DOHH2 (cell line): ENCODE measurements around the gene SMIM44.

ENCODE experiments used
- H3F3A ChIP-seq: fragments of 200-600 bp; sonication (generic), shearing (Covaris generic); 2 replicates; pipeline ENCODE4 v1.6.0; 2016; ENCODE audit warnings: antibody characterized with exemption, mild to moderate bottlenecking; ENCODE audit not compliant: control insufficient read depth, insufficient read depth
- H3K27ac ChIP-seq: fragments of 200-600 bp; sonication (generic); 2 replicates; pipeline ENCODE4 v1.5.1; 2014; ENCODE audit warnings: low read depth, mild to moderate bottlenecking, low read length, moderate library complexity
- H3K27me3 ChIP-seq: fragments of 200-600 bp; sonication (generic); 2 replicates; pipeline ENCODE4 v1.6.1; 2014; ENCODE audit warnings: mild to moderate bottlenecking, low read length, mixed read lengths; ENCODE audit not compliant: control insufficient read depth
- H3K36me3 ChIP-seq: fragments of 200-600 bp; sonication (generic); 2 replicates; pipeline ENCODE4 v1.6.1; 2014; ENCODE audit warnings: mild to moderate bottlenecking, low read length, moderate library complexity, mixed read lengths; ENCODE audit not compliant: control insufficient read depth
- H3K4me1 ChIP-seq: fragments of 200-600 bp; sonication (generic); 2 replicates; pipeline ENCODE4 v1.6.1; 2014; ENCODE audit warnings: mild to moderate bottlenecking, low read length, mixed read lengths; ENCODE audit not compliant: control insufficient read depth
- H3K4me2 ChIP-seq: fragments of 200-600 bp; sonication (generic); 2 replicates; pipeline ENCODE4 v1.6.0; 2014; ENCODE audit warnings: mild to moderate bottlenecking, low read length, moderate library complexity
- H3K4me3 ChIP-seq: fragments of 200-600 bp; sonication (generic); 2 replicates; pipeline ENCODE4 v1.5.1; 2014; ENCODE audit warnings: mild to moderate bottlenecking, low read length, mixed read lengths
- H3K79me2 ChIP-seq: fragments of 200-600 bp; sonication (generic); 2 replicates; pipeline ENCODE4 v1.6.1; 2014; ENCODE audit warnings: mild to moderate bottlenecking, low read length, mixed read lengths; ENCODE audit not compliant: control insufficient read depth
- H3K9me2 ChIP-seq: fragments of 200-600 bp; sonication (generic); replicated peaks from 2 replicates; pipeline ENCODE4 v1.6.1; 2014; ENCODE audit warnings: mild to moderate bottlenecking, low read length, mixed read lengths; ENCODE audit not compliant: control insufficient read depth
- H3K9me3 ChIP-seq: fragments of 200-600 bp; sonication (generic); 2 replicates; pipeline ENCODE4 v1.6.1; 2014; ENCODE audit warnings: antibody characterized with exemption, low read length, mixed read lengths; ENCODE audit not compliant: control insufficient read depth, insufficient read depth
- H4K20me1 ChIP-seq: fragments of 200-600 bp; sonication (generic); 2 replicates; pipeline ENCODE4 v1.6.0; 2014; ENCODE audit warnings: low read depth, mild to moderate bottlenecking, antibody characterized with exemption, low read length, moderate library complexity; ENCODE audit not compliant: control insufficient read depth, insufficient read depth
- CTCF ChIP-seq: fragments of 200-600 bp; sonication (generic); IDR thresholded peaks from one replicate; pipeline ENCODE4 v1.5.1; 2014; ENCODE audit warnings: antibody characterized with exemption, mild to moderate bottlenecking, low read depth, low read length; ENCODE audit not compliant: poor library complexity, severe bottlenecking
- EZH2phosphoT487 ChIP-seq: fragments of 200-600 bp; sonication (generic); IDR thresholded peaks from 2 replicates; pipeline ENCODE4 v1.6.1; 2017; ENCODE audit warnings: borderline replicate concordance, mild to moderate bottlenecking, antibody characterized with exemption, low read length, moderate library complexity, mixed read lengths

The SMIM44 gene

GRCh38 chr19:3500429-3501101, 17.3 kb upstream of the SMIM44 start, which contains the start of gene DOHH:
Gene DOHH, minus strand, starts transcription at chr19:3500674. Its CDS starts 3,860 bp downstream, at chr19:3496814.
- peaks cover 25% of the 10 kb centered on the region for H3K4me1 ChIP-seq
- no peaks in the 10 kb centered on the region for H4K20me1 ChIP-seq
- H3K4me3 ChIP-seq = peak within 1 kb of the TSS; percentile 81
- no peaks in the 10 kb centered on the region for H3K9me2 ChIP-seq
- TF ChIP-seq CTCF (no peak), EZH2phosphoT487 (no peak)
- H3K36me3 ChIP-seq = peaks cover 14% of the 10 kb centered on the region
- peak within 1 kb of the TSS; percentile 65 for H3K27ac ChIP-seq
- no peaks in the 10 kb centered on the region for H3K27me3 ChIP-seq
- no peaks in the 10 kb centered on the region for H3K9me3 ChIP-seq
- H3K79me2 ChIP-seq = peaks cover 37% of the 10 kb centered on the region
- peak within 1 kb of the TSS; percentile 86 for H3K4me2 ChIP-seq
- no peaks in the 10 kb centered on the region; the same call in 1 of the 2 replicates for H3F3A ChIP-seq

- no peaks in the 10 kb centered on the region; the same call in 1 of the 2 replicates for H3F3A ChIP-seq
- peaks cover 37% of the 10 kb centered on the region for H3K79me2 ChIP-seq
- H4K20me1 ChIP-seq = no peaks in the 10 kb centered on the region
- peak overlapping the region; percentile 65 for H3K27ac ChIP-seq
- peaks cover 18% of the 10 kb centered on the region for H3K4me1 ChIP-seq
- peaks cover 14% of the 10 kb centered on the region for H3K36me3 ChIP-seq
- no peaks in the 10 kb centered on the region for H3K9me3 ChIP-seq
- H3K4me3 ChIP-seq = peak overlapping the region; percentile 81
- no peaks in the 10 kb centered on the region for H3K9me2 ChIP-seq
- H3K27me3 ChIP-seq = no peaks in the 10 kb centered on the region
- H3K4me2 ChIP-seq = peak overlapping the region; percentile 86
- TF ChIP-seq EZH2phosphoT487 = no peak
- TF ChIP-seq CTCF = no peak
These were observed 16.6 kb upstream of the SMIM44 start for GRCh38 chr19:3499738-3500428.

DNA sequence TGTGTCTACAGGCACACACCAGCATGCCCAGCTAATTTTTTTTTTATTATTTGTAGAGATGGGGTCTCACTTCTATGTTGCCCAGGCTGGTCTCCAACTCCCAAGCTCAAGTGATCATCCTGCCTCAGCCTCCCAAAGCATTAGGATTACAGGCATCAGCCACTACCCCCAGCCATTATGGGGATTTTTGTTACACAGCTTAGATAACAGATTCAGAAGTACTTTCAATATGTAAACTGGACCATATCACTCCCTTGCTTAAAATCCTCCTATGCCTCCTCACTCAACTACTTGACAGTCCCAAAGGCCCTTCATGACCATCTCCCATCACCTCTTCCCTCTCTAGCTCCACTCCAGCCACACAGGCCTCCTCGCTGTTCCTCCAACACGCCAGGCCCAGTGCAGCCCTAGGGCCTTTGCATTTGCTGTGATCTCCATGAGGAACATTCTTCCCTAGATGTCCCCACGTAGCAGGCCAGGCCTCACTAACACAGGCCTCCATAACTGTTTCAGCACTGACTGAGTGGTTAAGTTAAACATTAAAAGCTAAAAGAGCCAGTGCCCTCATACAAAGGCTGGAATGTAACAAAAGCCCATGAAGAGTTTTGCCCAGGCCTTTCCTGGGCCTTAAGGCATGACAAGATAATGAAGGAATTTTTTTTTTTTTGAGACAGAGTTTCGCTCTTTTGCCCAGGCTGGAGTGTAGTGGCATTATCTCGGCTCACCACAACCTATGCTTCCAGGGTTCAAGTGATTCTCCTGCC, 14.7 kb upstream of the SMIM44 start:
- no peaks in the 10 kb centered on the region for H3F3A ChIP-seq
- peaks cover 37% of the 10 kb centered on the region for H3K79me2 ChIP-seq
- H3K4me1 ChIP-seq = peaks cover 15% of the 10 kb centered on the region
- no peaks in the 10 kb centered on the region for H3K9me2 ChIP-seq
- H3K27me3 ChIP-seq = no peaks in the 10 kb centered on the region
- TF ChIP-seq CTCF (no peak), EZH2phosphoT487 (no peak)
- H3K4me2 ChIP-seq = no peak overlapping the region
- H3K4me3 ChIP-seq = no peak overlapping the region
- no peaks in the 10 kb centered on the region for H3K9me3 ChIP-seq
- H4K20me1 ChIP-seq = no peaks in the 10 kb centered on the region
- peaks cover 25% of the 10 kb centered on the region for H3K36me3 ChIP-seq
- H3K27ac ChIP-seq = no peak overlapping the region
